GM21717 (cell line): ENCODE data around the gene ACTN2.

Experiments used
- ATAC-seq: cut with Tn5 transposase; IDR thresholded peaks from one replicate; pipeline ENCODE4 v1.9.1; 2021; ENCODE audit warnings: mild to moderate bottlenecking, moderate library complexity; ENCODE audit not compliant: unreplicated experiment

Gene ACTN2

DNA sequence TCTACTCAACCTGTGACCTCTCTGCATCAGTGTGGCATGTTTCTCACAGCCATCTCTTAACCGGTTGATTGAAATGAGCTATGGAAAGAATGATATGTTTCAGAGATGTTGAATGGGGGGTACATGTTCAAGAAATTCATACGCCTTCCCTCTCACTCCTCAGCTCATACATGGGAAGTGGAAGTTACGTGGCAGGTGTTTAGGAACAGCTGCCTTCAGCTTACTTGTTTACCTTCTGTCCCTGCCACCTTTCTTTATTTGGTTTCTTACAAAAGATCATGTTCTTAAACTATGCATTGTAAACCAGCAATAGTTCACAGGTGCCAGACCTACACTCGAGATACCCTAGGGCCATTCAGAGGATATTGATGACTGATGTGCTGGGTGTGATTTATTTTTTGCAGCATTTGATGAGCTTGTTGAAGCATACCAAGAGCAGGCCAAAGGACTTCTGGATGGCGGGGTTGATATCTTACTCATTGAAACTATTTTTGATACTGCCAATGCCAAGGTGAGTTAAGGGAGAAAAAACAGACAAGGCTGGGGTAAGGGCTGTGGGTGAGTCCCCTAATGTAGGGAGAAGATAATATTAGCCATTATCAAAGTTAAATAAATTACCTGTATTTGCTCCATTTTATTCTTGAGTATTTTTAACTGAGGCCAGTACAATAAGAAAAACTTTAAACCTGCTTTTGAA lies 126.2 kb downstream of the ACTN2 start:
- ATAC-seq = no peak
